Measurements from ENCODE around the gene AEN.

Gene AEN

GRCh38 chr15:88613074-88613944 is 7.8 kb upstream of the AEN start:
- peak; percentile 55 for DNase-seq (ENCODE audit: low spot score)

GRCh38 chr15:88615303-88616107 is 5.6 kb upstream of the AEN start:
- DNase-seq (ENCODE audit: low spot score), result no peak

- no peak for DNase-seq (ENCODE audit: low spot score)
These were observed 4.9 kb upstream of the AEN start for GRCh38 chr15:88616240-88616639.

GRCh38 chr15:88617031-88617722 is 4.0 kb upstream of the AEN start:
- no peak for DNase-seq (ENCODE audit: low spot score)

GRCh38 chr15:88617790-88618189 is 3.4 kb upstream of the AEN start:
- DNase-seq (ENCODE audit: low spot score), result no peak

GRCh38 chr15:88618686-88619085 is 2.5 kb upstream of the AEN start:
- no peak for DNase-seq (ENCODE audit: low spot score)

- no peak for DNase-seq (ENCODE audit: low spot score)
These were observed 1.3 kb upstream of the AEN start for GRCh38 chr15:88619796-88620195.

- DNase-seq (ENCODE audit: low spot score), result peak; percentile 54
These were observed 857 bp downstream of the AEN start for GRCh38 chr15:88621789-88622604.

GRCh38 chr15:88622605-88622975 is 1.4 kb downstream of the AEN start:
- no peak for DNase-seq (ENCODE audit: low spot score)

GRCh38 chr15:88623061-88623460 is 1.9 kb downstream of the AEN start:
- DNase-seq (ENCODE audit: low spot score), result peak; percentile 94

- DNase-seq (ENCODE audit: low spot score), result no peak
These were observed 2.5 kb downstream of the AEN start for GRCh38 chr15:88623632-88624031.

- no peak for DNase-seq (ENCODE audit: low spot score)
These were observed 3.2 kb downstream of the AEN start for GRCh38 chr15:88624156-88624970.

GRCh38 chr15:88624971-88625490 is 3.9 kb downstream of the AEN start:
- no peak for DNase-seq (ENCODE audit: low spot score)

GRCh38 chr15:88625943-88626741 is 5.0 kb downstream of the AEN start:
- DNase-seq (ENCODE audit: low spot score), result no peak

- no peak for DNase-seq (ENCODE audit: low spot score)
These were observed 6.3 kb downstream of the AEN start for GRCh38 chr15:88627463-88627862.

- no peak for DNase-seq (ENCODE audit: low spot score)
These were observed 7.0 kb downstream of the AEN start for GRCh38 chr15:88628018-88628654.

- no peak for DNase-seq (ENCODE audit: low spot score)
These were observed 7.9 kb downstream of the AEN start for GRCh38 chr15:88629071-88629470.

- peak; percentile 28 for DNase-seq (ENCODE audit: low spot score)
These were observed 9.1 kb downstream of the AEN start for GRCh38 chr15:88630141-88630721.
